Adipose tissue (tissue), 3 donors: ENCODE measurements around the gene GFER. TPM values are rescaled to one million over a fixed set of nuclear protein-coding genes. Genes with fewer than 3 reads are reported as not detected.

Source experiments
- H3K27ac ChIP-seq: one replicate; pipeline ENCODE4 v1.5.1; 2013; ENCODE audit warnings: low read depth, low read length
- WGBS, 3 donors: extraction: QIAGEN DNeasy Blood & Tissue Kit; methylation state at CpG; one replicate each; pipeline ENCODE4 v1.1.7; 2013; 5-methylcytosine and 5-hydroxymethylcytosine counted together
- polyA plus RNA-seq, 3 donors: library from polyadenylated mRNA; stranded (reverse); fragments of 200-250 nt; gene quantifications; one replicate each; pipeline ENCODE4 v1.2.3, GENCODE V29; 2013
- donor health status: healthy with polysubstance abuse.
- donor health status: Bipolar disorder and iron deficiency.
- donor health status: healthy.

The GFER gene
- polyA plus RNA-seq, 3 donors: 21.0 to 40.4 (median 30.8) TPM

DNA sequence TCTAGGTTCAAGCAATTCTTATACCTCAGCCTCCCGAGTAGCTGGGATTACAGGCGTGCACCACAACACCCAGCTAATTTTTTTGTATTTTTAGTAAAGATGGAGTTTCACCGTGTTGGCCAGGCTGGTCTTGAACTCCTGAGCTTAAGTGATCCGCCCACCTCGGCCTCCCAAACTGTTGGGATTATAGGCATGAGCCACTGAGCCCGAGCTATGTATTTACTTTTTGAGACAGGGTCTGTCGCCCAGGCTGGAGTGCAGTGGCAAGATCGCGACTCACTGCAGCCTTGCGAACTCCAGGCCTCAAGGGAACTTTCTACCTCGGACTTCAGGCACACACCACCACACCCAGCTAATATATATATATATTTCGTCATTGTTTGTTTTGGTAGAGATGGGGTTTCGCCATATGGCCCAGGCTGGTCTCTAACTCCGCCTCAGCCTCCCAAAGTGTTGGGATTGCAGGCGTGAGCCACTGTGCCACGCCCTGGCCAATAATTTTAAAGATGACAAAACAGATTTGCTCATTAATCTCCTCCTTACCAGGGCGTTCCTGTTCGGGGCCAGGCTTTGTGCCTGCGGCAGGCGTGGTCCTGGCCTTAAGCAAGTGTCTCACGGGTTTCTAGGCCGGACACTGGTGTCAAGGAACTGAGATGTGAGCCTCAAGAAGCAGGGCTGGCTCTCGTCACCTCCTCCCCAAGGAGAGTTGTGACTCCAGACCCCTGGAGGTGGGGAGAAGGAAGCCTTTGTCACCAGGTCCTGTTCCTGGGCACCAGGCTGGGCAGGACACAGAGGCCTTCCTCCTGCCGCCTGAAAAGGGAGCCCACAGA lies 31.3 kb downstream of the GFER start:
- WGBS, 3 donors: 80 to 88% (median 82%) methylated on average over 24 of the region's 24 CpGs
- H3K27ac ChIP-seq: no peak overlapping the region

DNA sequence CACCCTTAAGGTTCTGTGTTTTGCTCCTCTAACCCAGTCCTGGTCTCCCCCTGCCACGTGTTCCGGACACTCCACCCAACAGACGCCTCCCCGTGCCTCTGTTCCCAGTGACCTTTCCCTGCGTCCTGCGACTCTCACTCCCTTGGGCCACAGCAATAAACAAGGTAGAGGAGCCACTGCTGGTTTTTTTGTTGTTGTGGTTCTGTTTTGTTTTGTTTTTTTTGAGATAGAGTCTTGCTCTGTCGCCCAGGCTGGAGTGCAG lies 31.9 kb downstream of the GFER start:
- 77 to 84% (median 83%) methylated on average over 7 of the region's 7 CpGs for WGBS, 3 donors
- no peak overlapping the region for H3K27ac ChIP-seq

DNA sequence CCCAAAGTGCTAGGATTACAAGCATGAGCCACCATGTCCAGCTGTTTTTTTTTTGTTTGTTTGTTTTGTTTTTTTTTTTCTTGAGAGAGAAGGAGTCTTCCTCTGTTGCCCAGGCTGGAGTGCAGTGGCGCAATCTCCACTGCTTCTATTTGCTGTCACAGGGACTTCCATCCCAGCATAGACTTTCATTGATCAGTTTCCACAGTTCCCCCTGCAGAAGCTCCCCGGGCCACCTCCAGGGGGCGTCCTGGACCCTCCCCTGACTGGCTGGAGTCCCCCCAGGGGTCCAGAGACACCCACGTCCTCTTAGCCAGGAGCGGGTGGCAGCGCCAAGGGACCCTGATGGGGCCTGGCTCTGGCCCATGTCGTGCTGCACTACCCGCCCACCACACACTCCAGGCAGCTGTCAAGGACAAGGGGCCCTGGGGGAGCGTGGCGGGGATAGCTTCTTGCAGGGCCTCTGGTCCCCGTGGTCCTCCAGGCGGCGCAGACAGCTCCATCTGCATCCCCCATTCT lies 32.5 kb downstream of the GFER start:
- 44 to 45% (median 45%) methylated on average over 13 of the region's 13 CpGs for WGBS, 3 donors
- no peak overlapping the region for H3K27ac ChIP-seq

DNA sequence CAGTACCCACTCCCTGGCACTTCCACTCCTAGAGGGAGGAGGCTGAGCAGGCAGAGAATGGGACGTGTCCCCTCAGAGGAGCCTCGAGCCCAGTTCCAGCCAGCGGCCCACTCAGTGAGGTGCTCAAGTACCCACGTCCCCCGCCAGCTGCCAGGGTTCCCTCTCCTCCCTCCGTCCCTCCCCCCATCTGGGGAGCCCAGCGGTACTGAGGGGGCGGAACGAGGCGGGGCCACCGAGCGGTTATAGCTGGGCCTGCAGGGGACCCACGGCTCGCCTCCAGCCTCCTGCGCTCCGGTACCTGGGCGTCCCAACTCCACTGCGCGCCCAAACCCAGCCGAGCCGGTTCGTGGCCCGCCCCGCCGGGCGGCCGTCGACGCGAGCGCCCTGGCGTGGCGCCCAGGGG lies 35.5 kb downstream of the GFER start, which contains the start of gene NPW:
NPW (plus strand) TSS at position 268 of the 403 bp plus-strand sequence.
- no peak within 1 kb of the TSS for H3K27ac ChIP-seq
- WGBS, 3 donors: 3 to 7% (median 5%) methylated on average over 14 to 33 of the region's 33 CpGs

DNA sequence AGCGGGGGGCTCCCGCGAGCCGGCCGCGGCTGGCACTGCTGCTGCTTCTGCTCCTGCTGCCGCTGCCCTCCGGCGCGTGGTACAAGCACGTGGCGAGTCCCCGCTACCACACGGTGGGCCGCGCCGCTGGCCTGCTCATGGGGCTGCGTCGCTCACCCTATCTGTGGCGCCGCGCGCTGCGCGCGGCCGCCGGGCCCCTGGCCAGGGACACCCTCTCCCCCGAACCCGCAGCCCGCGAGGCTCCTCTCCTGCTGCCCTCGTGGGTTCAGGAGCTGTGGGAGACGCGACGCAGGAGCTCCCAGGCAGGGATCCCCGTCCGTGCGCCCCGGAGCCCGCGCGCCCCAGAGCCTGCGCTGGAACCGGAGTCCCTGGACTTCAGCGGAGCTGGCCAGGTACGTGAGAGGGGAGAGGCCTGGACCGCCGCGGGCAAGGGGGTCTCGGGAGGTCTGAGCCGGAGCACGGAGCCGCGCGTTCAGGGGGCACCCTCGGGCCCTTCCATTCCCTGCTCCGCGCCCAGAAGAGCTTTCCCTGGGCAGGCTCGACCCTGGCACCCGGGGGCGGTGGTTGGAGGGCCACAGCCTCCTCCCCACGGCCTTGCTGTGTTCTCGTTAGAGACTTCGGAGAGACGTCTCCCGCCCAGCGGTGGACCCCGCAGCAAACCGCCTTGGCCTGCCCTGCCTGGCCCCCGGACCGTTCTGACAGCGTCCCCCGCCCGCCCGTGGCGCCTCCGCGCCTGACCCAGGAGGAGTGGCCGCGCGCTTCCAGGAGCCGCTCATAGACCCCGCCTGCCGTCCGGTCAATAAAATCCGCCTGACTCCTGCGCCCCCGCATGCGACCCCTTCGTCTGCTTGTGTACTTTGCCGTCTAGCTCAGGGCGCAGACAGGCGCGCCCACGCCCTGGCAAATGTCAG lies 36.2 kb downstream of the GFER start:
- WGBS, 3 donors: 1 to 3% (median 2%) methylated on average over 77 to 96 of the region's 96 CpGs
- no peak overlapping the region for H3K27ac ChIP-seq

DNA sequence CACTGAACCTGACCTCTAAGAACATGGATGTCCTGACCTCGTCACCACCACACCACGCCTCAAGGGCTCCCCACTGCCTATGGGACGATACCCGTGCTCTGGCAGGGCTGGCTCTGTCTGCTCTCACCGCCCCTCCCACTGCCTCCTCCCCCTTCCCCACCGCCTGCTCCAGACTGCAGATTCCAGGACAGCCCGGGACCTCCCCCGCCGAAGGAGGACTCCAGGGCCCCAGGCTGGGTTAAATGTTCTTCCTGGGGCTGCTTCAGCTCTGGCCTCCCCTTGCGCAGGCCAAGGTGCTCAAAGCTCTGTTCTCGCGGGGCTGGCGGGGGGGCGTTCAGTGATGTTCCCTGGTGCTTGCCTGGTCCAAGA lies 38.7 kb downstream of the GFER start:
- whole genome bisulfite sequencing, 3 donors: 2 to 3% (median 3%) methylated on average over 14 of the region's 14 CpGs
- no peak overlapping the region for H3K27ac ChIP-seq

DNA sequence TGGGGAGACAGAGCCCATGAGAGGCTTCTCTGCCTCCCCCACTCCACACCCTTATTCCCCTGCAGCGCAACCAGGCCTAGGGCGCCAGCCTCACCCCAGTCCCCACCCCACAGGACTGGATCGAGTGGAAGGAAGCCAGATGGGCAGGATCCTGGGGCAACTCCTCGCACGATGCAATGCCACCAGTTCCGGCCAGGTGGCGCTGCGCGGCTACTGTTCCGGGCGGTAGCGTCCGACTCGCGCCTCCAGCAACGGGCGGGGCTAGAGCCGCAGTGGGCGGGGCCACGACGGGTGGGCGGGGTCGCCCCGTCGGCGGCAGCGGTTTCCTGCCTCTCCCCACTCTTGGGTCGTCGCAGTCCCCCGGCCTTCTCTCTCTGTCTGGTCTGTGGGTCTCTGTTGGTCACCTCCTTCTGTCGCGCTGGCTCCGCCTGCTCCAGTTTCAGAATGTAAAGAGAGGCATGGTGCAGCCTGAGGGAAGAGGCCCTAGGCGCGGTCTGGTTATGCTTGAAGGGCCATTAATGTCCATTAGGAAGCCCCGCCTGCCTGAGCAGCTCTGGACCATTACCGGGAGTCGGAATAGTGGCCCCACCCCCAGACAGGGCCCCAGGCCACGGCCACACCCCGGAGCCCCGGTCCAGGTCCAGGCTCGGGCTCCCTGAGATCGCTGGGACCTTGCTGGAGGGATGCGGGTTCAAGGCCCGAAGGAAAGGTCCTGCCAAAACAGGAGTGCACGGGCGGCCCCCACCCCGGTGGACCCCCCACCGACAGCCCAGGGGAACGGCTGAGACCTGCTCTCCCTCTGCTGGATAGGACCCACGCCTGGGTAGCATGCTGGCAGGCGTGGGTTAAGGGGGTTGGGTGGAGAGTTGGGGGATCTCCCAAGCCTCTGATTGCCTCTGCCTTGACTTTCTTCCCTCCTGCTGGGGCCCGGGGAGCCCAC lies 39.4 kb downstream of the GFER start:
- no peak overlapping the region for H3K27ac ChIP-seq
- 10 to 14% (median 11%) methylated on average over 43 to 53 of the region's 53 CpGs for WGBS, 3 donors

DNA sequence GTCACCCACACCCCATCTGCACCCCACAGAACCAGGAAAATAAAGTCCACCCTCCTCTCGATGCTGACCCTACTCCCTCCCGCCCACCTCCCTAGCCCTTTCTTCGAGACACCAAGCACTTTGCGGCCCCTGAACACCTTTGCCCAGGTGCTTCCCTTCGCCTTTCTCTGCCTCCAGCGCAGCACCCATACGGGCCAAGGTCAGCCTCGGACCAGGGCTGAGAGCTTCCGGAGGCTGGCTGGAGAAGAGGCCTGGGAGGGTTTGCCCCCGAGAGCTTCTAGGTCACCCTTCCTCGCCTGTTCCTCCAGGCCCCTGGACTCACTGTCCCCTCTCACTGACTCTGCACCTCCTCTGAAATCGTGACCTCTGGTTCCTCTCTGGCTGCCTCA lies 40.0 kb downstream of the GFER start:
- 71 to 82% (median 76%) methylated on average over 12 of the region's 12 CpGs for WGBS, 3 donors
- H3K27ac ChIP-seq: no peak overlapping the region

DNA sequence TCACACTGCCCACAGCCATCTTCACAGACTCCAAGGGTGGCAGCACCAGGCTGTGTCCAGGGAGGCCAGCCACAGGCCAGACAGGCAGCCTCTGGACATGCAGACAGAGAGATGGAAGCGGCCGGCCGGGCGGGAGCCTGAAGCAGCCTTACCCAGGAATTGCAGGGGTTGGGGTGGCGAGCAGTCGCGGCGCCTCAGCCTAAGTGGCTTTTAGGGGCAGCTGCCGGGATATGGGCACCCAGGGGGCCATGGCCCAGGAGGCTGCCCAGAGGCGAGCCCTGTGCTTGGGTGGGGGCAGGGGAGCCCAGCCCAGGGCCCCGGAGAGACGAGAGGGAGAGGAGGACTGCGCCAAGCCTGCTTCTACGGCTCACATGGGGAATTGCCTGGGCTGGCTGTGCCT lies 41.3 kb downstream of the GFER start:
- WGBS, 3 donors: 88 to 100% (median 94%) methylated on average over 12 to 14 of the region's 14 CpGs
- H3K27ac ChIP-seq: no peak overlapping the region

DNA sequence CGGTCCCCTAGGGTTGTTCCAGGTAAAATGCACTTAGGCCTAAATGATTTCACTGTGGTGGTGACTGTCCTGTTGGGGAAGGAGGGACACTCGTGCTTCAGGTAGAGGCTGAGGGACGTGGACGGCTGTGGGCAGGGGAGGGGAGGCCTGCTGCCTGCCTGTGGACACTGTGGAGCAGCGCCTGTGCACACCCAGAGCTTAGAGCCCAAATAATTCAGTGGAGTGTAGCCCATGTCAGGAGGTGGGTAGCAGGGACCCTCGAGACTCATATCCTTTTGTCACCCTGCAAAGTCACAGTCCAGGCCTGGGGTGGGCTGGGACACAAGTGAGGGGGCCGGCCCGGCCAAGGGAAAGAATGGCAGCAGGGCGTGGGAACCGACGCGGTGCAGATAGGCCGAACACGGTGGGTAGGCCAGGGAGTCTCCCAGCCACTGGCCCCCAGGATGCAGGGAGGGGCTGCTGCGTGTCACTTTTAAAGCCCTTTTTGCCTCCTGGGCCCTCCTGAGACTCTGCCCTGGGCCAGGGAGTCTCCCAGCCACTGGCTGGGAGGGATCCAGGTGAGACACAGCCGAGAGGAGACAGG lies 42.0 kb downstream of the GFER start:
- no peak overlapping the region for H3K27ac ChIP-seq
- WGBS, 3 donors: 72 to 81% (median 73%) methylated on average over 16 of the region's 16 CpGs

DNA sequence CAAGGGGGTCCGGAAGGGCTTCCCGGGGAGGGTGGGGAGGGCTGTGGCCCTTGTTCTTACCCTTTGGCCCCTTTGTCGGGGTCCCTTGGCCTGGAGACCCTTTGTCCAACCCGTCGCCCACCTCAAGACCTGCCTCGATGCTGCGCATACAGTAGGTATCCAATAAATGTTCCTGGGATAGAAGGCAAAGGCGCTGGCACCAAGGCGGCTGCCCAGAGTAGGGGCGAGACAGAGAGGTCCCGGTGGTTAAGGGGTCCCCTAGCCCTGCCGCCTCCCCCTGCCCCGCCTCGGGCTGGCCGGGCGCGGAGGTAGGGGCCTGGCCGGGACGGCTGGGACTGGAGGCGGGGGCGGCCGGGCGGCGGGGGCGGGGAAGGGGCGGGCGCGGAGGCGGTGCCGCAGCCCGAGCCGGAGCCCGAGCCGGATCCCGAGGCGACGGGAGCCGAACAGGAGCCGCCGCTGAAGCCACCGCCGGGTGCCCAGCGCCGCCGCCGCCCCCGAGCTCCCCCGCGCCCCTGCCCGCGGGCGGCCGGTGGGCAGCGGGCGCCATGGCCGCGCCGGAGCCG lies 42.5 kb downstream of the GFER start, which contains the start of gene NHERF2:
NHERF2 (plus strand) TSS at position 442 of the 563 bp plus-strand sequence; CDS start at position 546, 104 bp downstream.
- H3K27ac ChIP-seq: no peak within 1 kb of the TSS
- WGBS, 3 donors: 8 to 10% (median 8%) methylated on average over 41 to 59 of the region's 59 CpGs

DNA sequence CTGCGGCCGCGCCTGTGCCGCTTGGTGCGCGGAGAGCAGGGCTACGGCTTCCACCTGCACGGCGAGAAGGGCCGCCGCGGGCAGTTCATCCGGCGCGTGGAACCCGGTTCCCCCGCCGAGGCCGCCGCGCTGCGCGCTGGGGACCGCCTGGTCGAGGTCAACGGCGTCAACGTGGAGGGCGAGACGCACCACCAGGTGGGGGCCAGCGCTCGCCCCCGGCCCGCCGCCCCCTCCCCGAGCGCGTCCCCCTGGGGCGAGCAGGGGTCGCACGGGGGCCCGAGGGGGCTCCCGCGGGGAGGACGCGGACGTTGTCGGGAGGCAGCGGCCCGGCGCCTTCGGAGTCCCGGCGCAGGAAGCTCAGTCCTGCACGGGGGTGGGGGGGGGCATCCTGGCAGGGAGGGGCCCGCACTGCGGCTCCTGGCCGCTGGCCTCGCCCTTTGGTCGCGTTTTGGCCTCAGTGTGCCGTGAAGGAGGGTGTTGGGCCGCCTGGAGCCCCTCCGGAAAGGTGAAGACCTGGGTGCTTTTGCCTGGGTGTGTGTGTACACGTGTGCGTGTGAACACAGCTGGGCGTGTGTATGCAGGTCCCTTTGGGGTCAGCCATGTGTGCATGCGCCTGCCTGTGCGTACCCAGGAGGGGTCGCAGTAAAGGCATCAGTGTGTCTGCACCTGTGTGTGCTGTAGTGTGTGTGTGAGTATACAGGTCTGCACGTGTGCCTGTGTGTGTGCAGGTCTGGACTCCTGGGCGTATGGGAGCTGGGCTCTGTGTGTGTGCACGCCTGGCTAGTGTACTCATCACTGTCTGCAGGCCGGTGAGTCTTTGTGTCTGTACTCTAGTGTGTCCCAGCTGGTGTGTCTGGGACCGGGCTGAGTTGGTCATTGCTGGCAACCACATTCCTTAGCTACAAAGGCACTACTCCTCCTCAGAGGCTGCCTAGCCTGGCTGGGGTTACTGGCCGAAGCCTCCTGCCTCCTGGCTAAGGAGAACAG lies 43.3 kb downstream of the GFER start:
- WGBS, 3 donors: 4 to 7% (median 5%) methylated on average over 46 to 76 of the region's 76 CpGs
- H3K27ac ChIP-seq: no peak overlapping the region

DNA sequence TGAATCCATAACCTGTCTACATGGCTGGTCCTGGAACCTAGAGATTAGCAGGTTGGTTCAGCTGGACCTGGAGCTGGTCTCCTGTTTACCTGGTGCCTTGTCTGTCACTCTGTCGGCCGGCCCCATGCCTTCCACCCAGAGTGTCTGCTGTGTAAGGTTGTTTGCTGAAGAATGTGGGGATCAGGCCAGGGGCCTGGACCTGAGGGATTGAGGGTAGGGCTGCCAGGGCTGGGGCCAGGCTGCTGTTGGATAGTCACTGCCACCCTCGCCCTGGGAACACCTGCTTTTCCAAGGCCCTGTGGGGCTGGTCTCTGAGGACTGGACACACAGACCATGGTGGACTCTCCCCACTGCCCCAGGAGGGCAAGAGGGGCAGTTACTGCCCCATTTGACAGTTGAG lies 44.2 kb downstream of the GFER start:
- WGBS, 3 donors: 26 to 76% (median 61%) methylated on average over 3 of the region's 3 CpGs

DNA sequence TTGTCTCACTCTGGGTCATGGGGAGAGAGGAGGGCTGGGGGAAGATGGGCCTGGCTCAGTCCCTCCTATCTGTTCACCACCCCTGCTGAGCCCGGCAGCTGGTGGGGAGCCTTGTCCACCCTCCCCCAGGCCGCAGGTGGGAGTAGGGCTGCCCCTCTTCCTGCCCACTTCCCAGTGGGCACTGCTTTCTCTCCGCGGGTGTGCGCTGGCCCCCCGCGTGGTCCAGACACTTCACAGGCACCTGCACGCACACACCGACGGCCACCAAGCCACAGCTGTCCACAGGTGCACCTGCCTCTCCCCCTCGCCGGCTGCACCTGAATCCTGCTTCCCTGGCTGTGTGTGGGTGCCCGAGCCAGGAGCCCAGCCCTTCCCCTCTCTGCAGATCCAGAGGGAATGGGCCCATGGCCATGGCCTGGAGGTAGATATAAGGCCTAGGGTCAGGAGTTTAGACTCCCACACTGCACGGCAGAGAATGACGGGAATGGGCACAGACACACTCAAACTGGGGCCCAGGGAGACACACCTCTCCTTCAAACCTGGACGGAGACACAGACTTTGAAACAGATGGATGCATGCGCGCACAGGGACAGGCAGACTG lies 44.7 kb downstream of the GFER start:
- 59 to 82% (median 69%) methylated on average over 16 to 18 of the region's 18 CpGs for WGBS, 3 donors
- no peak overlapping the region for H3K27ac ChIP-seq

More for the DNA sequence above, 44.2 kb downstream of the GFER start:
- H3K27ac ChIP-seq: no peak overlapping the region

DNA sequence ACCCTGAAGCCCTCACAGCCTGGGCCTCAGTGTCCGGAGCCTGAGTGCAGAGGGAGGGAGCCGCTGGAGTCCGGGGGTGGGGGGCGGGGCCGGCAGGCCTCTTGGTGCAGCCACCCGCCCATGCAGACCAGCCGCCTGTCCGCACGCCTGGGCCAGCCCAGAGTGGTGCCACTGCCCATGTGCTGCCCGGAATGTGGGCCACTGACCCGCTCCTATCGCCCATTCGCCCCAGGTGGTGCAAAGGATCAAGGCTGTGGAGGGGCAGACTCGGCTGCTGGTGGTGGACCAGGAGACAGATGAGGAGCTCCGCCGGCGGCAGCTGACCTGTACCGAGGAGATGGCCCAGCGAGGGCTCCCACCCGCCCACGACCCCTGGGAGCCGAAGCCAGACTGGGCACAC lies 45.4 kb downstream of the GFER start:
- H3K27ac ChIP-seq: no peak overlapping the region
- 58 to 91% (median 79%) methylated on average over 21 to 22 of the region's 22 CpGs for WGBS, 3 donors

DNA sequence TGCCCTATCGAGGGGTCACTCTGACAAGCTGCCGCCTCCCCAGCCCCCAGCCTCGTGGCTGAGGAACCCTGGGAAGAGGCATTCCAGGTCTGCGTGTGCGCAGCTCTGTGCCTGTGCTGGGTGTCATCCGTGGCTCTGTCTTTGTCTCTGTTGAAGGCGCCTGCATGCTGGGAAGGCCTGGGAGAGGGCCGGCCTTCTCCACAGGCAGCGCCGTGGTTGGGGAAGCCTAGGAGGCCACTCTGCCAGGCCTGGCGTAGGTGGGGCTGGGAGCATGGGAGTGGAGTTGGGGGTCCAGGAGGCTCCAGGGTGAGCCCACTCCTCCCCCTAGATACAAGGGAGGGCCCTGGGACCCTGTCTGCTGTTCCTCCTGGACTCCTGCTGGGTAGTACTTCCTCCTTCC lies 46.0 kb downstream of the GFER start:
- WGBS, 3 donors: 76 to 88% (median 82%) methylated on average over 11 of the region's 11 CpGs
- H3K27ac ChIP-seq: no peak overlapping the region
